Endodermal cell (in vitro differentiated cells): ENCODE data around the gene NAALADL2. TPM values are rescaled to one million over a fixed set of nuclear protein-coding genes. Genes with fewer than 3 reads are reported as not detected.

ENCODE experiments used
- DNase-seq: peaks from one replicate; pipeline ENCODE4 v3.0.0-alpha.2; 2017
- H3K27ac ChIP-seq: 2 replicates; pipeline ENCODE4 v1.5.1; 2013; ENCODE audit warnings: mild to moderate bottlenecking, low read depth, low read length, moderate library complexity
- H3K27me3 ChIP-seq: 2 replicates; pipeline ENCODE4 v1.6.1; 2013; ENCODE audit warnings: mild to moderate bottlenecking, low read length, moderate library complexity; ENCODE audit not compliant: insufficient read depth, control insufficient read depth, poor library complexity, severe bottlenecking
- H3K36me3 ChIP-seq: 2 replicates; pipeline ENCODE4 v1.7.0; 2013; ENCODE audit warnings: mild to moderate bottlenecking, low read length, moderate library complexity; ENCODE audit not compliant: control insufficient read depth, insufficient read depth
- H3K4me1 ChIP-seq: one replicate; pipeline ENCODE4 v1.7.0; 2013; ENCODE audit warnings: low read length; ENCODE audit not compliant: control insufficient read depth, insufficient read depth
- H3K4me3 ChIP-seq: 2 replicates; pipeline ENCODE4 v1.5.1; 2013; ENCODE audit warnings: mild to moderate bottlenecking, low read length, moderate library complexity
- H3K9ac ChIP-seq: 2 replicates; pipeline ENCODE4 v1.6.1; 2013; ENCODE audit warnings: mild to moderate bottlenecking, low read length, moderate library complexity; ENCODE audit not compliant: poor library complexity, severe bottlenecking; ENCODE audit errors: extremely low read depth
- H3K9me3 ChIP-seq: 2 replicates; pipeline ENCODE4 v1.6.1; 2013; ENCODE audit warnings: mild to moderate bottlenecking, low read length, moderate library complexity; ENCODE audit not compliant: control insufficient read depth
- H3K27ac Mint-ChIP-seq: 2 replicates; pipeline ENCODE4 v1.8.0; 2020; ENCODE audit warnings: mixed read lengths
- H3K27me3 Mint-ChIP-seq: 2 replicates; pipeline ENCODE4 v1.8.0; 2021; ENCODE audit warnings: mild to moderate bottlenecking, mixed read lengths; ENCODE audit not compliant: insufficient read depth
- H3K36me3 Mint-ChIP-seq: 2 replicates; pipeline ENCODE4 v1.8.0; 2020; ENCODE audit warnings: low read depth, mixed read lengths
- H3K4me1 Mint-ChIP-seq: 2 replicates; pipeline ENCODE4 v1.8.0; 2020; ENCODE audit warnings: mixed read lengths
- H3K4me3 Mint-ChIP-seq: 2 replicates; pipeline ENCODE4 v1.8.0; 2020; ENCODE audit warnings: mild to moderate bottlenecking, moderate library complexity, mixed read lengths
- H3K9me3 Mint-ChIP-seq: 2 replicates; pipeline ENCODE4 v1.8.0; 2020; ENCODE audit warnings: mild to moderate bottlenecking, mixed read lengths
- WGBS, 2 experiments: methylation state at CpG; one replicate each; pipeline versions ENCODE4 v1.1.5 to v1.1.7; 2013; ENCODE audit warnings: missing lambda C conversion rate in 2 of 2, mixed read lengths in 1 of 2; ENCODE audit not compliant: insufficient coverage in 1 of 2, insufficient read length in 1 of 2; 5-methylcytosine and 5-hydroxymethylcytosine counted together
- total RNA-seq, 2 donors: library from RNA; stranded (reverse); fragmentation: NEBNext Ultra II Directional in 1 of 2; extraction: Animal tissue kit (Norgen Biotek cat#: 25700) in 1 of 2; gene quantifications; 2 replicates in 1 of 2; 3 replicates in 1 of 2; pipeline ENCODE4 v1.2.1, GENCODE V29; 2021
- TF ChIP-seq, protein P1 (sequence below): fragments of 200-600 bp; sonication (generic); conservative IDR thresholded peaks from 2 replicates; pipeline ENCODE4 v1.5.0; 2021; ENCODE audit warnings: antibody characterized with exemption, mild to moderate bottlenecking

NAALADL2 gene
- total RNA-seq, 2 donors from 2014 or later: 1.6 to 1.8 TPM

GRCh38 chr3:175343946-175344345 lies 484.8 kb downstream of the NAALADL2 start:
- Histone ChIP-seq H3K27me3 (no peaks in the 10 kb centered on the region), H3K9ac (no peak overlapping the region), H3K4me1 (no peaks in the 10 kb centered on the region), H3K36me3 (no peaks in the 10 kb centered on the region), H3K27ac (no peak overlapping the region), H3K9me3 (no peaks in the 10 kb centered on the region), H3K4me3 (no peak overlapping the region)
- Mint-ChIP-seq H3K4me1 (no peaks in the 10 kb centered on the region), H3K36me3 (no peaks in the 10 kb centered on the region), H3K9me3 (no peaks in the 10 kb centered on the region), H3K27ac (no peak overlapping the region), H3K27me3 (no peaks in the 10 kb centered on the region), H3K4me3 (no peak overlapping the region)
- TF ChIP-seq, protein P1, sequence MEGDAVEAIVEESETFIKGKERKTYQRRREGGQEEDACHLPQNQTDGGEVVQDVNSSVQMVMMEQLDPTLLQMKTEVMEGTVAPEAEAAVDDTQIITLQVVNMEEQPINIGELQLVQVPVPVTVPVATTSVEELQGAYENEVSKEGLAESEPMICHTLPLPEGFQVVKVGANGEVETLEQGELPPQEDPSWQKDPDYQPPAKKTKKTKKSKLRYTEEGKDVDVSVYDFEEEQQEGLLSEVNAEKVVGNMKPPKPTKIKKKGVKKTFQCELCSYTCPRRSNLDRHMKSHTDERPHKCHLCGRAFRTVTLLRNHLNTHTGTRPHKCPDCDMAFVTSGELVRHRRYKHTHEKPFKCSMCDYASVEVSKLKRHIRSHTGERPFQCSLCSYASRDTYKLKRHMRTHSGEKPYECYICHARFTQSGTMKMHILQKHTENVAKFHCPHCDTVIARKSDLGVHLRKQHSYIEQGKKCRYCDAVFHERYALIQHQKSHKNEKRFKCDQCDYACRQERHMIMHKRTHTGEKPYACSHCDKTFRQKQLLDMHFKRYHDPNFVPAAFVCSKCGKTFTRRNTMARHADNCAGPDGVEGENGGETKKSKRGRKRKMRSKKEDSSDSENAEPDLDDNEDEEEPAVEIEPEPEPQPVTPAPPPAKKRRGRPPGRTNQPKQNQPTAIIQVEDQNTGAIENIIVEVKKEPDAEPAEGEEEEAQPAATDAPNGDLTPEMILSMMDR: no peak
- 64 to 100% methylated on average over 1 to 3 of the region's 3 CpGs for WGBS, 2 experiments
- no peak for DNase-seq

GRCh38 chr3:175346573-175347356 lies 487.6 kb downstream of the NAALADL2 start:
- Histone ChIP-seq H3K36me3 (no peaks in the 10 kb centered on the region), H3K4me3 (no peak overlapping the region), H3K27ac (no peak overlapping the region), H3K4me1 (no peaks in the 10 kb centered on the region), H3K9ac (no peak overlapping the region), H3K9me3 (no peaks in the 10 kb centered on the region), H3K27me3 (no peaks in the 10 kb centered on the region)
- TF ChIP-seq, protein P1: no peak
- Mint-ChIP-seq H3K27ac (no peak overlapping the region), H3K9me3 (no peaks in the 10 kb centered on the region), H3K36me3 (no peaks in the 10 kb centered on the region), H3K4me1 (no peaks in the 10 kb centered on the region), H3K27me3 (no peaks in the 10 kb centered on the region), H3K4me3 (no peak overlapping the region)
- 96 to 100% methylated on average over 7 to 8 of the region's 8 CpGs for WGBS, 2 experiments
- DNase-seq: no peak

DNA sequence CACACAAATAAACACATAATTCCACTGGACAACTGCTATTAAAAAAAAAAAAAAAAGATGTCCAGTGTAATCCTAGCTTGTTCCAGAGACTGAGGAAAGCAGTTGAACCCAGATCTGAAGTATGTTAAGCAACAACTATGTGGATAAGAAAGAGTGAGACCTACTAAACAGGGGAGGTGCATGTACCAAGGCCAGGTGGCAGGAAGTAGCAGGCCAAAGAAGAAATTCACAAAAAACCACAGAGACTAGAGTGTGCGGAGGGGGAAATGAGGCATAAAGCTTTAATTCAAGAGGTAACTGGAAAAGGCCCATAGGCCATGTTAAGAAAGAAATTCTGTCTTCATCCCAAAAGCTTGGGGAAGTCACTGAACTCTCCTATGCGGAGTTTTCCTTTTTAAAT lies 490.0 kb downstream of the NAALADL2 start:
- WGBS, 2 experiments: 94 to 100% methylated on average over 1 to 2 of the region's 2 CpGs
- DNase-seq: no peak
- H3K9me3 Mint-ChIP-seq: no peaks in the 10 kb centered on the region

More for the DNA sequence above, 490.0 kb downstream of the NAALADL2 start:
- Histone ChIP-seq H3K9ac (no peak overlapping the region), H3K27ac (no peak overlapping the region), H3K27me3 (no peaks in the 10 kb centered on the region), H3K36me3 (no peaks in the 10 kb centered on the region), H3K9me3 (no peaks in the 10 kb centered on the region), H3K4me1 (no peaks in the 10 kb centered on the region), H3K4me3 (no peak overlapping the region)
- TF ChIP-seq, protein P1: no peak
- H3K27ac Mint-ChIP-seq: no peak overlapping the region
- H3K4me3 Mint-ChIP-seq: no peak overlapping the region
- H3K36me3 Mint-ChIP-seq: no peaks in the 10 kb centered on the region
- H3K27me3 Mint-ChIP-seq: no peaks in the 10 kb centered on the region
- no peaks in the 10 kb centered on the region for H3K4me1 Mint-ChIP-seq
